Right lobe of liver (tissue), 4 donors: ENCODE data around the gene BPIFB1.

ENCODE experiments used
- CTCF ChIP-seq, 4 donors: fragments of 200-600 bp in 3 of 4; fragments of 450-650 bp in 1 of 4; IDR thresholded peaks; one replicate each; pipeline versions ENCODE4 v1.5.1 to v1.8.0; 2016 to 2022; ENCODE audit warnings: antibody characterized with exemption in 4 of 4, mild to moderate bottlenecking in 2 of 4
- POLR2A ChIP-seq: fragments of 450-650 bp; IDR thresholded peaks from one replicate; pipeline ENCODE4 v1.6.1; 2017; ENCODE audit warnings: antibody characterized with exemption, mild to moderate bottlenecking
- donor health status: DM: no; HTN: no; CAD: no.
- donor health status: DM: no; HTN: no; CAD: no.
- donor health status: DM: no; HTN: yes; CAD: no.

GRCh38 chr20:33278700-33279099 lies 4.3 kb upstream of the BPIFB1 start:
- TF ChIP-seq CTCF (IDR thresholded peaks at IDR 0.05) (no peak), POLR2A (no peak)
